ENCODE results near the gene PLK5.

- TF ChIP-seq CTCF (conservative IDR thresholded peaks at IDR 0.05 in 1 of 2, IDR thresholded peaks at IDR 0.05 in 1 of 2; ENCODE audit: low read depth in 1 of 2, low read length in 2 of 2) = no peak
- TF ChIP-seq EZH2 (IDR thresholded peaks at IDR 0.05; ENCODE audit: low read length, missing control alignments) = no peak
Measured at GRCh38 chr19:1514986-1515721, 8.7 kb upstream of the PLK5 start.
